HPDE6-E6E7 (cell line): ENCODE results near the gene SLC25A20.
"Not testable (repeated sequence)": the region's sequence is repeated elsewhere in the genome, so short reads cannot be mapped to it uniquely, and the experiment has no call there.

Experiments used
- DNase-seq: peaks from one replicate; pipeline ENCODE4 v3.0.0; 2011; ENCODE audit warnings: missing footprints; ENCODE audit errors: extremely low spot score

SLC25A20 gene

GRCh38 chr3:48847053-48847503 is 51.6 kb downstream of the SLC25A20 start:
- peak; percentile 19 for DNase-seq

DNA sequence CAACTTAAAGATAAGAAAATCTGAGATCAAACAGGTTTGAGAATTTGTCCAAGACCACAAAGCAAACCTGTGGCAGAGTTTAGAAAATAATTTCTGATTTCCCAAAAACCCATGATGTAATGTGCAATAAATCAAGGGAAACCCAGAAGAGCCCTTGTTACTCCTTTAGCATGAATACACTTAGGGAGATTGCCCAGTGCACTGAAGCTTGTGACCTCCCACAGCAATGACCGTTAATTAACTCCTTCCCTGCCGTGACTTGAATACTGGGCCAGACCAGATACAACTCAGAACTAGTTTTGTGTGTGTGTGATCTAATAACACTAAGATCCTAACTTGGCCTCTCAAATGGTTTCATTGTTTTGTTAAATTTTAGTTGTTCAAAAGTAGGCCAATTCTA is 53.5 kb downstream of the SLC25A20 start:
- DNase-seq, result no peak

GRCh38 chr3:48837163-48837562 is 61.5 kb downstream of the SLC25A20 start:
- no peak for DNase-seq

- no peak for DNase-seq
Measured at GRCh38 chr3:48835650-48836366, 62.9 kb downstream of the SLC25A20 start.

- no peak for DNase-seq
Measured at GRCh38 chr3:48832684-48833083, 66.0 kb downstream of the SLC25A20 start.

- no peak for DNase-seq
Measured at GRCh38 chr3:48830715-48831114, 68.0 kb downstream of the SLC25A20 start.

GRCh38 chr3:48829525-48829924 is 69.2 kb downstream of the SLC25A20 start:
- not testable (repeated sequence) for DNase-seq

- not testable (repeated sequence) for DNase-seq
Measured at GRCh38 chr3:48827874-48828273, 70.8 kb downstream of the SLC25A20 start.

DNA sequence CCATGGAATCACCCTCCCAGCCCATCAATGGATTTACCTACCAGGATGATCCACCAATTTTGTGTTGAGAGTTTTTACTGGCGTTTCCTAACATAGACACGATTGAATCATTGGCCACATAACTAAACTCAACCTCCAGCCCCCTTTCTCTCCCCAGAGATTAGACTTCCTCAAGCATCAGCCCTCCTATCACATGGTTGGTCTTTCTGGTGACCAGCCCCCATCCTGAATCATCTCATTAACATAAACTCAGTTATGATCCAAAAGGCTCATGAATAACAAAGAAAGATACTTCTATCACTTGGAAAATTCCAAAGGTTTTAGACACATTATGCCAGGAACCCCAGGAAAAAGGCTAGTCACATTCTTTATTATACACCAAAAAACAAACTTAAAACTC is 72.2 kb downstream of the SLC25A20 start:
- DNase-seq, result no peak

DNA sequence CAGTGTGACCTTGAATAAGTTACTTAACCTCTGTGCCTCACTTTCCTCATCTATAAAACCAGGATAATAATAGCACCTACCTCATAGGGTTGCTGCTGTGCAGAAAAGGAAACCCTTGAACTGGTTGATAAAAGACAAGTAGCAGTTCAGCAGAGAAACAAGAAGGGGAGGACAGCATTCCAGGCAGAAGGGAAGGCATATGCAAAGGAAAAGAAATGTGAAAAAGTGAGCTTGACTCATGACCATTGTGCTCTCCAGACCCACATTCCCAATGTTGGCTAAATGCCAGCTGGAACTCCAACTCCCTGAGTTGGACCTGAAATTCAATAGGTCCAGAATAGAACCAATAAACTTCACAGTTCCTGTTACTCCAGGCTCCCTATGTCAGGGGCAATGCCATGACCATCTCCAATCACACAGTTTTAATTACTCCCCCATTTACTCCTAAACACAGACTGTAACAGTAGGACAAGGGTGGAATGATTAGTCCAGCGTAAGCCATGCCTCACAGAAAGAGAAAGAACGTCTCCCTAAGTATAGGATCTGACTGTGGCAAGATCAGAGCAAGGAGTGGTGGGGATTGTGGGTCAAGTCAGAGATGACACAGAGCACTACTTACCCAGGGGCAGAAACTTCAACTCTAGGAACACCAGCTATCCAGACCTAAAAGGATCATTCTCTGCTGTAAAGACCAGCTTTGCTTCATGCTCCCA is 77.9 kb downstream of the SLC25A20 start:
- no peak for DNase-seq

GRCh38 chr3:48819234-48820221 is 79.2 kb downstream of the SLC25A20 start:
- DNase-seq, result no peak

DNA sequence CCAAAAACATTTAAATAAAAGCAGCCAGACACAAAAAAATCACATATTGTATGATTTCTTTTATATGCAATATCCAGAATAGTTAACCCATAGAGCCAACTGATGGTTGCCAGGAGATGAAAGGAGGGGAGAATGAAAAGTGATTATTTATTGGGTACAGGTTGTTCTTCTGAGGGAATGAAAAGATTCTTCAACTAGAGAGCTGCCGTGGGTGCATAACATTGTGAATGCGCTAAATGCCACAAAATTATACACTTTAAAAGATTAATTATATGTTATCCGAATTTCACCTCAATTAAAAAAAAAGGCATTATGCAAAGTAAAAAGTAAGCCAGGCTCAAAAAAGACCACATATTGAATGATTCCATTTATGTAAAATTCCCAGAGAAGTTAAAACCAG is 87.2 kb downstream of the SLC25A20 start:
- no peak for DNase-seq
